Chondrocyte (in vitro differentiated cells): Measurements from ENCODE around the gene RAVER2. TPM values are rescaled to one million over a fixed set of nuclear protein-coding genes. Genes with fewer than 3 reads are reported as not detected.
A peak's percentile ranks its signal among the peaks of the same experiment; 100 is the strongest.

Source experiments
- DNase-seq: peaks from one replicate; pipeline ENCODE4 v3.0.0; 2021; ENCODE audit warnings: mixed read lengths, low spot score
- H3K27ac Mint-ChIP-seq: one replicate; pipeline ENCODE4 v1.8.0; 2021; ENCODE audit warnings: mild to moderate bottlenecking, moderate library complexity, mixed read lengths; ENCODE audit not compliant: unreplicated experiment
- H3K27me3 Mint-ChIP-seq: 2 replicates; pipeline ENCODE4 v1.8.0; 2021; ENCODE audit warnings: low read depth, mixed read lengths
- H3K36me3 Mint-ChIP-seq: 2 replicates; pipeline ENCODE4 v1.8.0; 2021; ENCODE audit warnings: low read depth, mixed read lengths
- H3K4me1 Mint-ChIP-seq: 2 replicates; pipeline ENCODE4 v1.8.0; 2021; ENCODE audit warnings: low read depth, mild to moderate bottlenecking, mixed read lengths
- H3K4me3 Mint-ChIP-seq: one replicate; pipeline ENCODE4 v1.8.0; 2021; ENCODE audit warnings: mild to moderate bottlenecking, moderate library complexity, mixed read lengths; ENCODE audit not compliant: unreplicated experiment
- H3K9me3 Mint-ChIP-seq: 2 replicates; pipeline ENCODE4 v1.8.0; 2021; ENCODE audit warnings: low read depth, mixed read lengths
- CTCF ChIP-seq: fragments of 200-600 bp; sonication (generic); IDR thresholded peaks from 2 replicates; pipeline ENCODE4 v1.5.0; 2021; ENCODE audit warnings: antibody characterized with exemption, mild to moderate bottlenecking, moderate library complexity
- total RNA-seq: library from RNA; stranded (reverse); gene quantifications from 3 replicates; pipeline ENCODE4 v1.2.1, GENCODE V29; 2021

Gene RAVER2
- total RNA-seq, 1 donor from 2014 or later: 16.4 TPM

- no peaks in the 10 kb centered on the region for H3K27me3 Mint-ChIP-seq
- no peaks in the 10 kb centered on the region for H3K9me3 Mint-ChIP-seq
- peaks cover 29% of the 10 kb centered on the region for H3K4me1 Mint-ChIP-seq
- H3K4me3 Mint-ChIP-seq: no peak overlapping the region
- DNase-seq: no peak
- H3K36me3 Mint-ChIP-seq: peaks cover 6% of the 10 kb centered on the region
- H3K27ac Mint-ChIP-seq: no peak overlapping the region
- TF ChIP-seq CTCF: no peak
Measured at GRCh38 chr1:64826991-64827390, 82.1 kb downstream of the RAVER2 start.

GRCh38 chr1:64828829-64829228 lies 84.0 kb downstream of the RAVER2 start:
- Mint-ChIP-seq H3K4me1 (peaks cover 18% of the 10 kb centered on the region), H3K27me3 (no peaks in the 10 kb centered on the region), H3K9me3 (no peaks in the 10 kb centered on the region), H3K4me3 (no peak overlapping the region), H3K36me3 (peaks cover 14% of the 10 kb centered on the region), H3K27ac (no peak overlapping the region)
- no peak for DNase-seq
- no peak for TF ChIP-seq CTCF

- peaks cover 18% of the 10 kb centered on the region for H3K4me1 Mint-ChIP-seq
- H3K9me3 Mint-ChIP-seq: no peaks in the 10 kb centered on the region
- H3K36me3 Mint-ChIP-seq: peaks cover 19% of the 10 kb centered on the region
- DNase-seq: no peak
- TF ChIP-seq CTCF: no peak
- peak overlapping the region; percentile 1 for H3K27ac Mint-ChIP-seq
- H3K27me3 Mint-ChIP-seq: no peaks in the 10 kb centered on the region
- H3K4me3 Mint-ChIP-seq: no peak overlapping the region
Measured at GRCh38 chr1:64829411-64830029, 84.6 kb downstream of the RAVER2 start.

GRCh38 chr1:64830030-64830651 lies 85.3 kb downstream of the RAVER2 start:
- DNase-seq: no peak
- H3K9me3 Mint-ChIP-seq: no peaks in the 10 kb centered on the region
- no peak overlapping the region for H3K27ac Mint-ChIP-seq
- H3K27me3 Mint-ChIP-seq: no peaks in the 10 kb centered on the region
- no peak overlapping the region for H3K4me3 Mint-ChIP-seq
- H3K4me1 Mint-ChIP-seq: peaks cover 24% of the 10 kb centered on the region
- peaks cover 19% of the 10 kb centered on the region for H3K36me3 Mint-ChIP-seq
- no peak for TF ChIP-seq CTCF

- Mint-ChIP-seq H3K27ac (peak overlapping the region; percentile 43), H3K4me3 (no peak overlapping the region), H3K27me3 (no peaks in the 10 kb centered on the region), H3K4me1 (peaks cover 14% of the 10 kb centered on the region), H3K36me3 (peaks cover 45% of the 10 kb centered on the region), H3K9me3 (no peaks in the 10 kb centered on the region)
- no peak for TF ChIP-seq CTCF
- DNase-seq: no peak
Measured at GRCh38 chr1:64834734-64835133, 89.9 kb downstream of the RAVER2 start.
